WTC11 (cell line): ENCODE measurements around the gene KSR2. TPM values are rescaled to one million over a fixed set of nuclear protein-coding genes. Genes with fewer than 3 reads are reported as not detected.

ENCODE experiments used
- ATAC-seq: fragments of 200-7000 bp; cut with Tn5 transposase; 2 replicates; pipeline ENCODE4 v1.10.0; 2021; ENCODE audit warnings: mild to moderate bottlenecking, moderate library complexity
- CTCF ChIA-PET: fragments of 300-600 bp; sonication (Branson Sonifier 250); formaldehyde crosslinking; loops from one replicate; lab custom pipeline; 2021; ENCODE audit warnings: antibody characterized with exemption; lab: Charles Lee
- POLR2A ChIA-PET: fragments of 350-600 bp; sonication (Branson Sonifier 250); formaldehyde crosslinking; loops from one replicate; lab custom pipeline; 2021; ENCODE audit warnings: antibody characterized with exemption; lab: Charles Lee
- DNase-seq: peaks from one replicate; pipeline ENCODE4 v3.0.0; 2021; ENCODE audit warnings: low spot score
- H3K27ac Mint-ChIP-seq: 2 replicates; pipeline ENCODE4 v1.8.0; 2021; ENCODE audit warnings: mixed read lengths
- H3K27me3 Mint-ChIP-seq: 2 replicates; pipeline ENCODE4 v1.8.0; 2021; ENCODE audit warnings: low read depth, mild to moderate bottlenecking, moderate library complexity, mixed read lengths
- H3K36me3 Mint-ChIP-seq: 2 replicates; pipeline ENCODE4 v1.8.0; 2021; ENCODE audit warnings: mixed read lengths
- H3K4me1 Mint-ChIP-seq: 2 replicates; pipeline ENCODE4 v1.8.0; 2022; ENCODE audit warnings: mixed read lengths
- H3K4me3 Mint-ChIP-seq: 2 replicates; pipeline ENCODE4 v1.8.0; 2021; ENCODE audit warnings: mild to moderate bottlenecking, moderate library complexity, mixed read lengths
- H3K9me3 Mint-ChIP-seq: 2 replicates; pipeline ENCODE4 v1.8.0; 2021; ENCODE audit warnings: mixed read lengths
- CREB1 ChIP-seq: sonication (generic); formaldehyde crosslinking; IDR thresholded peaks from 2 replicates; pipeline ENCODE4 v1.8.0; 2023; ENCODE audit warnings: mild to moderate bottlenecking, missing genetic modification reagents
- GTF2I ChIP-seq: fragments of 250-450 bp; sonication (Bioruptor Pico); conservative IDR thresholded peaks from 2 replicates; pipeline ENCODE4 v1.4.0; 2021; ENCODE audit warnings: mild to moderate bottlenecking
- NR3C1 ChIP-seq: sonication (generic); formaldehyde crosslinking; conservative IDR thresholded peaks from 2 replicates; pipeline ENCODE4 v1.8.1; 2023; ENCODE audit warnings: low read depth, mild to moderate bottlenecking, missing genetic modification reagents
- PRDM15 ChIP-seq: sonication (generic); formaldehyde crosslinking; IDR thresholded peaks from 2 replicates; pipeline ENCODE4 v1.8.0; 2022; ENCODE audit warnings: missing genetic modification reagents
- PRRX2 ChIP-seq: fragments of 250-450 bp; sonication (Bioruptor Pico); IDR thresholded peaks from 2 replicates; pipeline ENCODE4 v1.8.0; 2021; ENCODE audit warnings: mild to moderate bottlenecking
- RELA ChIP-seq: sonication (generic); formaldehyde crosslinking; IDR thresholded peaks from 2 replicates; pipeline ENCODE4 v1.8.1; 2022; ENCODE audit warnings: missing genetic modification reagents, mild to moderate bottlenecking, borderline replicate concordance
- SOX15 ChIP-seq: fragments of 250-450 bp; sonication (Bioruptor Pico); IDR thresholded peaks from 2 replicates; pipeline ENCODE4 v1.9.0; 2021; ENCODE audit warnings: mild to moderate bottlenecking
- TEAD4 ChIP-seq: sonication (generic); formaldehyde crosslinking; IDR thresholded peaks from 2 replicates; pipeline ENCODE4 v1.8.0; 2022; ENCODE audit warnings: mild to moderate bottlenecking, missing genetic modification reagents
- ZNF263 ChIP-seq: sonication (generic); formaldehyde crosslinking; IDR thresholded peaks from 2 replicates; pipeline ENCODE4 v1.8.1; 2022; ENCODE audit warnings: low read depth, mild to moderate bottlenecking, moderate library complexity, missing genetic modification reagents
- total RNA-seq: library from RNA; stranded (reverse); gene quantifications from 3 replicates; pipeline ENCODE4 v1.2.3, GENCODE V29; 2021
- TF ChIP-seq, protein P1 (sequence below): sonication (generic); formaldehyde crosslinking; IDR thresholded peaks from 2 replicates; pipeline ENCODE4 v1.8.0; 2023; ENCODE audit warnings: missing genetic modification reagents
- TF ChIP-seq, protein P2 (sequence below): sonication (generic); formaldehyde crosslinking; IDR thresholded peaks from 2 replicates; pipeline ENCODE4 v1.8.1; 2022; ENCODE audit warnings: mild to moderate bottlenecking, missing genetic modification reagents, moderate library complexity, borderline replicate concordance
- TF ChIP-seq, protein P3 (sequence below): fragments of 250-450 bp; sonication (Bioruptor Pico); IDR thresholded peaks from 2 replicates; pipeline ENCODE4 v1.9.0; 2021; ENCODE audit warnings: mild to moderate bottlenecking, borderline replicate concordance
- TF ChIP-seq, protein P4 (sequence below): sonication (generic); formaldehyde crosslinking; IDR thresholded peaks from 2 replicates; pipeline ENCODE4 v1.8.1; 2023; ENCODE audit warnings: mild to moderate bottlenecking, moderate library complexity, missing genetic modification reagents

KSR2 gene
- total RNA-seq, 1 experiment from 2014 or later: 2.4 TPM

GRCh38 chr12:117409286-117409685 is 559.5 kb downstream of the KSR2 start (continued):
- TF ChIP-seq GTF2I (CRISPR knock-in tag) (no peak), NR3C1 (CRISPR knock-in tag) (no peak), PRRX2 (CRISPR knock-in tag) (no peak), CREB1 (CRISPR knock-in tag) (no peak), RELA (CRISPR knock-in tag) (no peak)
- TF ChIP-seq, protein P1, sequence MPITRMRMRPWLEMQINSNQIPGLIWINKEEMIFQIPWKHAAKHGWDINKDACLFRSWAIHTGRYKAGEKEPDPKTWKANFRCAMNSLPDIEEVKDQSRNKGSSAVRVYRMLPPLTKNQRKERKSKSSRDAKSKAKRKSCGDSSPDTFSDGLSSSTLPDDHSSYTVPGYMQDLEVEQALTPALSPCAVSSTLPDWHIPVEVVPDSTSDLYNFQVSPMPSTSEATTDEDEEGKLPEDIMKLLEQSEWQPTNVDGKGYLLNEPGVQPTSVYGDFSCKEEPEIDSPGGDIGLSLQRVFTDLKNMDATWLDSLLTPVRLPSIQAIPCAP: no peak
- TF ChIP-seq, protein P2, sequence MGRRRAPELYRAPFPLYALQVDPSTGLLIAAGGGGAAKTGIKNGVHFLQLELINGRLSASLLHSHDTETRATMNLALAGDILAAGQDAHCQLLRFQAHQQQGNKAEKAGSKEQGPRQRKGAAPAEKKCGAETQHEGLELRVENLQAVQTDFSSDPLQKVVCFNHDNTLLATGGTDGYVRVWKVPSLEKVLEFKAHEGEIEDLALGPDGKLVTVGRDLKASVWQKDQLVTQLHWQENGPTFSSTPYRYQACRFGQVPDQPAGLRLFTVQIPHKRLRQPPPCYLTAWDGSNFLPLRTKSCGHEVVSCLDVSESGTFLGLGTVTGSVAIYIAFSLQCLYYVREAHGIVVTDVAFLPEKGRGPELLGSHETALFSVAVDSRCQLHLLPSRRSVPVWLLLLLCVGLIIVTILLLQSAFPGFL: no peak

GRCh38 chr12:117408161-117408791 is 560.5 kb downstream of the KSR2 start:
- ChIA-PET POLR2A (no interaction called here), CTCF (interaction anchor here (0.8 to 1.8 kb wide), 7 partner anchors 9 to 449 kb away, joined by 3 to 17 read pairs (median 3); no protein-coding TSS in a partner anchor)
- TF ChIP-seq, protein P3, sequence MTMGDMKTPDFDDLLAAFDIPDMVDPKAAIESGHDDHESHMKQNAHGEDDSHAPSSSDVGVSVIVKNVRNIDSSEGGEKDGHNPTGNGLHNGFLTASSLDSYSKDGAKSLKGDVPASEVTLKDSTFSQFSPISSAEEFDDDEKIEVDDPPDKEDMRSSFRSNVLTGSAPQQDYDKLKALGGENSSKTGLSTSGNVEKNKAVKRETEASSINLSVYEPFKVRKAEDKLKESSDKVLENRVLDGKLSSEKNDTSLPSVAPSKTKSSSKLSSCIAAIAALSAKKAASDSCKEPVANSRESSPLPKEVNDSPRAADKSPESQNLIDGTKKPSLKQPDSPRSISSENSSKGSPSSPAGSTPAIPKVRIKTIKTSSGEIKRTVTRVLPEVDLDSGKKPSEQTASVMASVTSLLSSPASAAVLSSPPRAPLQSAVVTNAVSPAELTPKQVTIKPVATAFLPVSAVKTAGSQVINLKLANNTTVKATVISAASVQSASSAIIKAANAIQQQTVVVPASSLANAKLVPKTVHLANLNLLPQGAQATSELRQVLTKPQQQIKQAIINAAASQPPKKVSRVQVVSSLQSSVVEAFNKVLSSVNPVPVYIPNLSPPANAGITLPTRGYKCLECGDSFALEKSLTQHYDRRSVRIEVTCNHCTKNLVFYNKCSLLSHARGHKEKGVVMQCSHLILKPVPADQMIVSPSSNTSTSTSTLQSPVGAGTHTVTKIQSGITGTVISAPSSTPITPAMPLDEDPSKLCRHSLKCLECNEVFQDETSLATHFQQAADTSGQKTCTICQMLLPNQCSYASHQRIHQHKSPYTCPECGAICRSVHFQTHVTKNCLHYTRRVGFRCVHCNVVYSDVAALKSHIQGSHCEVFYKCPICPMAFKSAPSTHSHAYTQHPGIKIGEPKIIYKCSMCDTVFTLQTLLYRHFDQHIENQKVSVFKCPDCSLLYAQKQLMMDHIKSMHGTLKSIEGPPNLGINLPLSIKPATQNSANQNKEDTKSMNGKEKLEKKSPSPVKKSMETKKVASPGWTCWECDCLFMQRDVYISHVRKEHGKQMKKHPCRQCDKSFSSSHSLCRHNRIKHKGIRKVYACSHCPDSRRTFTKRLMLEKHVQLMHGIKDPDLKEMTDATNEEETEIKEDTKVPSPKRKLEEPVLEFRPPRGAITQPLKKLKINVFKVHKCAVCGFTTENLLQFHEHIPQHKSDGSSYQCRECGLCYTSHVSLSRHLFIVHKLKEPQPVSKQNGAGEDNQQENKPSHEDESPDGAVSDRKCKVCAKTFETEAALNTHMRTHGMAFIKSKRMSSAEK (CRISPR knock-in tag): no peak
- no peak for TF ChIP-seq TEAD4 (CRISPR knock-in tag)
- peak; percentile 66; the same call in 1 of the 2 replicates for TF ChIP-seq ZNF263 (CRISPR knock-in tag)
- no peak for TF ChIP-seq SOX15 (CRISPR knock-in tag)
- Mint-ChIP-seq H3K4me3 (no peak overlapping the region; the same call in 1 of the 2 replicates), H3K4me1 (peaks cover 15% of the 10 kb centered on the region), H3K27me3 (no peaks in the 10 kb centered on the region; the same call in 1 of the 2 replicates), H3K36me3 (no peaks in the 10 kb centered on the region), H3K27ac (peak overlapping the region; percentile 60; the same call in 1 of the 2 replicates), H3K9me3 (peaks cover 8% of the 10 kb centered on the region)
- peak; percentile 83 for ATAC-seq
- DNase-seq: no peak

- Mint-ChIP-seq H3K4me3 (no peak overlapping the region), H3K4me1 (peaks cover 15% of the 10 kb centered on the region), H3K27me3 (no peaks in the 10 kb centered on the region; the same call in 1 of the 2 replicates), H3K27ac (no peak overlapping the region), H3K9me3 (peaks cover 8% of the 10 kb centered on the region), H3K36me3 (no peaks in the 10 kb centered on the region)
- CTCF ChIA-PET: interaction anchor here (1.0 kb wide), 1 partner anchor 432 kb away, joined by 4 read pairs; no protein-coding TSS in a partner anchor
- POLR2A ChIA-PET: no interaction called here
- TF ChIP-seq, protein P4, sequence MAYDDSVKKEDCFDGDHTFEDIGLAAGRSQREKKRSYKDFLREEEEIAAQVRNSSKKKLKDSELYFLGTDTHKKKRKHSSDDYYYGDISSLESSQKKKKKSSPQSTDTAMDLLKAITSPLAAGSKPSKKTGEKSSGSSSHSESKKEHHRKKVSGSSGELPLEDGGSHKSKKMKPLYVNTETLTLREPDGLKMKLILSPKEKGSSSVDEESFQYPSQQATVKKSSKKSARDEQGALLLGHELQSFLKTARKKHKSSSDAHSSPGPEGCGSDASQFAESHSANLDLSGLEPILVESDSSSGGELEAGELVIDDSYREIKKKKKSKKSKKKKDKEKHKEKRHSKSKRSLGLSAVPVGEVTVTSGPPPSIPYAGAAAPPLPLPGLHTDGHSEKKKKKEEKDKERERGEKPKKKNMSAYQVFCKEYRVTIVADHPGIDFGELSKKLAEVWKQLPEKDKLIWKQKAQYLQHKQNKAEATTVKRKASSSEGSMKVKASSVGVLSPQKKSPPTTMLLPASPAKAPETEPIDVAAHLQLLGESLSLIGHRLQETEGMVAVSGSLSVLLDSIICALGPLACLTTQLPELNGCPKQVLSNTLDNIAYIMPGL (CRISPR knock-in tag): no peak
- TF ChIP-seq PRDM15 (CRISPR knock-in tag): no peak
- ATAC-seq (no peak), DNase-seq (no peak)
These were observed 563.9 kb downstream of the KSR2 start for GRCh38 chr12:117404940-117405339.
